ENCODE results near the gene AP1S3.

The AP1S3 gene

DNA sequence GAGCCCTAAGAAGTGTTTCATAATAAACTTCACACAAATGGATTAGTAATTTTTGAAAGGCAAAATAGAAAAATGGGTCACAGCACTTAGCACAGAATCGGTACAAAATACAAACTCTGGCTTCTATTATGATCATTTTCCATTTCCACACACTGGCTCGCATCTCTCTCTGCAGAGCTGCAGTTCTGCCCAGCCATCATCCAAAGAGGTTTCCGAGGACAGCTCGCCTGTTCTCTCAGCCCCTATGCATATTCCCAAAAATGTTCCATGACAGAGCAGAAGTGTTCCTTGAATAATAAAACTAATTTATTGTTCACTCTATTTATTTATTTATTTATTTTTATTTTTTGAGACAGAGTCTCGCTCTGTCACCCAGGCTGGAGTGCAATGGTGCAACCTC is 115.6 kb downstream of the AP1S3 start:
- no peak for DNase-seq

DNA sequence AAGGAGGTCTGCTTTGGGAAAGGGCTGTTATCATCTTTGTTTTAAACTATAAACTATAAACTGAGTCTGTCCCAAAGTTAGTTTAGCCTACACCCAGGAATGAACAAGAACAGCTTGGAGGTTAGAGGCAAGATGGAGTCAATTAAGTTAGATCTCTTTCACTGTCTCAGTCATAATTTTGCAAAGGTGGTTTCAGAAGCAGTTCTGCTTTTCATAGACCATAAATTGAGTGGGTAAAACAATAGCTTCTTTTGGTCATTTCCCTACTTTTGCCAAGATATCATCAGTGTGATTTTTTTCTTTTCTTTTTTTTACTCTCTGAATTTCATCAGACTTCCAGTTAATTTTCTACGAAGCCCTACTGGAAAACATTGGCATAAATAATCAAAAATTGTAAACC is 117.0 kb downstream of the AP1S3 start:
- DNase-seq, result no peak

DNA sequence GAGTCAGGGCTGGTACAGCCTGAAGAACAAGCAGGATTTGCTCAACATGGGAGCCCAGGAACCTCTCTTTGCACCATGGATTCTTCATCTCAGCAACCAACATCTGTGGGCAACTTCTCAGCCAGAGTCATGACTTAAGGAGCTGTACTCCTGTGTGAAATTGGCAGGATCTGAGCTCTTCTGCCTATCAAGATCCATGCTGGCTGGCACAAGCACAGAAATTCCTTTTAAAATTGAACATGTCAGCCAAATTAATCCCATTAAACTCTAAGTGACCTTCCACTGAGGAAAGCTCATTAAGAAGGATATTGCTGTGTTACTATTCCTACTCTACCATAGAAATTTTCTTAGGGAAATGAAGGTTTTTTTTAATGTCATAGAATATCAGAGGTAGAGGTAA is 124.7 kb downstream of the AP1S3 start:
- DNase-seq, result no peak

DNA sequence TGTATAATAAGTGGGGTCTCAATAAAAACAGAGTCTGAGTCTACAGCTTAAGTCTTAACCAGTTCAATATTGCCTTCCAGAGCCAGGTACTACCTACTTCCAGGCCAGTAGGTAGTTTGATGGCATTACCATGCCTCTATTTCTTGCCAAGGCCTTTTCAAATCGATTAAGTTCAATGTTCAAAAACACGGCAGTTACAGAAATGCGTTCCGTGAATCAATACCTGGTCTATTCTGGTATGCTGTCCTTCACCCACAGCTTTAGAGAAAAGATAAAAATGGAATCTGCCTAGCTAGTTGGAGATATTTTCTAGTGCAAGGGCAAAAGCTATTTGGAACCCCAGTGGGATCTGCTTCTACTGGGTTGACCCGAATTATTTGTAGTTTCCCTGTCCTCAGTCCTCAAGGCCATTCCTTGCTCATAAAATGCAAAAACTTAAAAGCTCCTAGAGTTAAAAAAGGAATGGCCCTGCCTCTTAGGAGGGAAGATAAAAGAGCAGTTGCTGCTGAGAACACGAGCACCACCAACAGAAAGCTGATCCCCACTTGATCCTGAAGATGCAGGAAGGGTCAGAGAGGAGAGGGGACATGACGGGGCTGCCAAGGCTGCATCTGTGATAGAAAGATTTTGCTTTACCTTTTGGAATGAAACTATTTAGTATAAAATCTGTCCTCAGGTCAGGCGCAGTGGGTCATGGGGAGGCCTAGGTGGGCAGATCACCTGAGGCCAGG is 125.6 kb downstream of the AP1S3 start:
- DNase-seq, result no peak
